Raji (cell line): ENCODE results near the gene UBE2L5.

ENCODE experiments used
- POLR2A ChIP-seq: IDR thresholded peaks from 2 replicates; pipeline ENCODE4 v1.6.1; 2011; ENCODE audit warnings: low read depth, low read length, control low read depth; ENCODE audit not compliant: insufficient read depth

The UBE2L5 gene

DNA sequence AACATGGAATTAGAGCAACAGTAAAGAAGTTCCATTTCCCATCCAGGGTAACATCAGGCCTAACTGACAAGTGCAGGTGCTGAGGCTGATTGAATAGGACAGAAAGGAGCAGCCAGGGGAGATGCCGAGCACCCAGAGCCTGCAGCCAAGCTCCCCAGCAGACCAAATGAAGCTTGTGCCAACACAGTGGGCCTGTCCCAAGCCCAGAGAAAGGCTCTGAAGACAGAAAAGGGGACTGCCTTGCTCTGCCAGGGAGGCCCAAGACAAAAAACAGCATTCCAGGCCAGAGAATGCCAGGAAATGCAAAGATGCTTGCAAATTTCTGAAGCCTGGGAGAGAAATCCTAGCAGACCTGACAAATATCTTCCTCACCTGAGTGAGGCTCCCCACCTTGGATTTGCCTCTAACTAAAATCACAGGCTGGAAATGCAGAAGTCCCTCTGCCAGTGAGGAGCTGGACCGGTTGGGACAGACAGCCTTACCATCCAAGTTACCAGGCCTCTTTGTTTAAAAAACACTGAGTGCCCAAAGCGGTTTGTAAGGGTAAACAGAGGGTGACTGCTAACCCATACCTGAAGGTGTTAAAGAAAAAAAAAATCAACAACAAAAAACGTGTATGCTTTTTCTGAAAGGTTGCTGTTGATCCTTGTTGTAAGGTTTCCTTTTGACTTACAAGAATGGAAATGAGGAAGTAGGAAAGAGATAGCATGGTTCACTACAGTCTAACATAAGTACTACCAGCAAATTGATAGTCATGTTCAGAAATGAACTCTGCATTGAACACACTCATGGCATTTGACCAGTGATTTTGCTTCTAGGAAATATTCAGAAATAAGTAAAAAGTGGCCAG is 55.3 kb downstream of the UBE2L5 start:
- no peak for TF ChIP-seq POLR2A
